Mucosa of stomach (tissue), 1 donor: ENCODE data around the gene EBNA1BP2.
"Not testable (repeated sequence)": the region's sequence is repeated elsewhere in the genome, so short reads cannot be mapped to it uniquely, and the experiment has no call there.

Experiments used
- H3K27me3 ChIP-seq: one replicate; pipeline ENCODE4 v1.7.0; 2013; ENCODE audit warnings: mild to moderate bottlenecking, low read length; ENCODE audit not compliant: control insufficient read depth, insufficient read depth
- H3K36me3 ChIP-seq: one replicate; pipeline ENCODE4 v1.7.0; 2013; ENCODE audit warnings: low read length; ENCODE audit not compliant: control insufficient read depth, insufficient read depth
- H3K4me1 ChIP-seq: one replicate; pipeline ENCODE4 v1.7.0; 2013; ENCODE audit warnings: mild to moderate bottlenecking, low read length; ENCODE audit not compliant: control insufficient read depth, insufficient read depth
- H3K4me3 ChIP-seq: one replicate; pipeline ENCODE4 v1.7.0; 2013; ENCODE audit warnings: low read length
- H3K9ac ChIP-seq: one replicate; pipeline ENCODE4 v1.7.0; 2013; ENCODE audit warnings: mild to moderate bottlenecking, low read length, moderate library complexity
- H3K9me3 ChIP-seq: one replicate; pipeline ENCODE4 v1.7.0; 2013; ENCODE audit warnings: mild to moderate bottlenecking, low read length, moderate library complexity; ENCODE audit not compliant: control insufficient read depth
- donor health status: Pancreatic carcinoma.

EBNA1BP2 gene

GRCh38 chr1:43171876-43172526 lies at the start of gene EBNA1BP2, which contains the start of gene CFAP57:
Gene EBNA1BP2 (minus strand): TSS chr1:43172290. CDS start chr1:43172118, 172 bp downstream.
Gene CFAP57 (plus strand): TSS chr1:43172330. CDS start chr1:43172754, 424 bp downstream.
- Histone ChIP-seq H3K27me3 (peaks cover 7% of the 10 kb centered on the region), H3K9me3 (no peaks in the 10 kb centered on the region), H3K36me3 (no peaks in the 10 kb centered on the region), H3K4me3 (peak within 1 kb of the TSS; percentile 56), H3K9ac (peak within 1 kb of the TSS; percentile 63), H3K4me1 (no peaks in the 10 kb centered on the region)

DNA sequence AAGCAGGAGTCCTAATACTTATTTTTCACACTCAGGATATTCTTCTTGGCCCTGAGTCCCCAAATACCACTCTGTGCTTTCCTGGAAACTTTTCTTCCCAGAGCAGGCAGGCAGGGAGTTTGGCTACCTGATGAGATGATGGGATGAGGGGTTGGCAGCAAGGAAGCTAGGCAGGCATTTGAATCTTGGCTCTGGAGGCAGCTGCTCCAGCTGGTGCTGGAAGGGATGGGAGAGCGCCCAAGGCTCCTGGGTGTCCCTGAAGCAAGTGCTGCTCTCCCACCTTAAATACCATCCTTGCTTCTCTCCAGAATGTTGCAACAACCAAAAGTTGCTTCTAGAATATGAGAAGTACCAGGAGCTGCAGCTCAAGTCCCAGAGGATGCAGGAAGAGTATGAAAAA lies 49.7 kb upstream of the EBNA1BP2 start:
- no peaks in the 10 kb centered on the region for H3K27me3 ChIP-seq
- no peaks in the 10 kb centered on the region for H3K36me3 ChIP-seq
- no peak overlapping the region for H3K4me3 ChIP-seq
- no peaks in the 10 kb centered on the region for H3K4me1 ChIP-seq
- H3K9ac ChIP-seq: no peak overlapping the region
- H3K9me3 ChIP-seq: no peaks in the 10 kb centered on the region

- Histone ChIP-seq H3K4me1 (no peaks in the 10 kb centered on the region), H3K36me3 (no peaks in the 10 kb centered on the region), H3K27me3 (no peaks in the 10 kb centered on the region), H3K4me3 (no peak overlapping the region), H3K9me3 (no peaks in the 10 kb centered on the region), H3K9ac (no peak overlapping the region)
Observed at GRCh38 chr1:43220905-43221778, 49.1 kb upstream of the EBNA1BP2 start.

- no peaks in the 10 kb centered on the region for H3K9me3 ChIP-seq
- H3K36me3 ChIP-seq: no peaks in the 10 kb centered on the region
- no peak overlapping the region for H3K4me3 ChIP-seq
- no peak overlapping the region for H3K9ac ChIP-seq
- H3K27me3 ChIP-seq: no peaks in the 10 kb centered on the region
- no peaks in the 10 kb centered on the region for H3K4me1 ChIP-seq
Observed at GRCh38 chr1:43217747-43218146, 45.7 kb upstream of the EBNA1BP2 start.

GRCh38 chr1:43214501-43215444 lies 42.7 kb upstream of the EBNA1BP2 start:
- Histone ChIP-seq H3K27me3 (no peaks in the 10 kb centered on the region), H3K36me3 (no peaks in the 10 kb centered on the region), H3K4me1 (no peaks in the 10 kb centered on the region), H3K4me3 (no peak overlapping the region), H3K9ac (no peak overlapping the region), H3K9me3 (no peaks in the 10 kb centered on the region)

DNA sequence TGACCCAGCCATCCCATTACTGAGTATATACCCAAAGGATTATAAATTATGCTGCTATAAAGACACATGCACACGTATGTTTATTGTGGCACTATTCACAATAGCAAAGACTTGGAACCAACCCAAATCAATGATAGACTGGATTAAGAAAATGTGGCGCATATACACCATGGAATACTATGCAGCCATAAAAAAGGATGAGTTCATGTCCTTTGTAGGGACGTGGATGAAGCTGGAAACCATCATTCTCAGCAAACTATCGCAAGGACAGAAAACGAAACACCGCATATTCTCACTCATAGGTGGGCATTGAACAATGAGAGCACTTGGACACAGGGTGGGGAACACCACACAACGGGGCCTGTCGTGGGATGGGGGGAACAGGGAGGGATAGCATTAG lies 36.2 kb upstream of the EBNA1BP2 start:
- not testable (repeated sequence) for H3K9me3 ChIP-seq, H3K4me3 ChIP-seq, H3K36me3 ChIP-seq, H3K27me3 ChIP-seq, H3K9ac ChIP-seq, H3K4me1 ChIP-seq

DNA sequence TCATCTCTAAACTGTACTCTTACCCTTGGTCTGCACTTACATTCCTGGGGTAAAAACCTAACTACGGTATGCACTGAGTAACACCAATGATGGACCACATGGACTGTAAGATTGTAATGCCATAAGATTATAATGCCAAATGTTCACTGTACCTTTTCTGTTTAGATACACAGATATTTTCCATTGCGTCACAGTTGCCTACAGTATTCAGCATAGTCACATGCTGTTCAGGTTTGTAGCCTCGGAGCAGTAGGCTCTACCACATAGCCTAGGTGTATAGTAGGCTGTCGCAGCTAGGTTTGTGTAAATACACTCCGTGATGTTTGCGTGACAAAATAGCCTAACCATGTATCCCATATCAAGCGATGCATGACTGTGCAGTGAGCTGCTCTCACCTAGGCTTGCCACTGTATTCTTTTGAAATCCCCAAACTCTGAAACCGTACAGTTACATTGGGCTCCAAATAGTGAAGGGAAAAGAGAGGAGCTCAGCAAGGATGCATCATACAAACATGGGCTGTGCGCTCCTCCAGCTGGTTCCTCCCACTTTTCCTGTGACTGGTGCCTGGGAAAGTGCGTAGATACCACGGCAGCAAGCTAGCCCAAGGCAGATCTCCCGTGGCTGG lies 35.3 kb upstream of the EBNA1BP2 start:
- Histone ChIP-seq H3K9me3 (no peaks in the 10 kb centered on the region), H3K36me3 (no peaks in the 10 kb centered on the region)

GRCh38 chr1:43206600-43207228 lies 34.6 kb upstream of the EBNA1BP2 start:
- no peak overlapping the region for H3K4me3 ChIP-seq
- H3K27me3 ChIP-seq: no peaks in the 10 kb centered on the region
- H3K9ac ChIP-seq: no peak overlapping the region

More for the DNA sequence above, 35.3 kb upstream of the EBNA1BP2 start:
- no peaks in the 10 kb centered on the region for H3K4me1 ChIP-seq
- H3K4me3 ChIP-seq: no peak overlapping the region
- no peak overlapping the region for H3K9ac ChIP-seq
- no peaks in the 10 kb centered on the region for H3K27me3 ChIP-seq

GRCh38 chr1:43205671-43206070 lies 33.6 kb upstream of the EBNA1BP2 start:
- Histone ChIP-seq H3K4me1 (no peaks in the 10 kb centered on the region), H3K9ac (no peak overlapping the region), H3K36me3 (no peaks in the 10 kb centered on the region), H3K9me3 (no peaks in the 10 kb centered on the region), H3K4me3 (no peak overlapping the region), H3K27me3 (no peaks in the 10 kb centered on the region)

More at GRCh38 chr1:43206600-43207228, 34.6 kb upstream of the EBNA1BP2 start:
- H3K36me3 ChIP-seq: no peaks in the 10 kb centered on the region
- H3K9me3 ChIP-seq: no peaks in the 10 kb centered on the region
- H3K4me1 ChIP-seq: no peaks in the 10 kb centered on the region

DNA sequence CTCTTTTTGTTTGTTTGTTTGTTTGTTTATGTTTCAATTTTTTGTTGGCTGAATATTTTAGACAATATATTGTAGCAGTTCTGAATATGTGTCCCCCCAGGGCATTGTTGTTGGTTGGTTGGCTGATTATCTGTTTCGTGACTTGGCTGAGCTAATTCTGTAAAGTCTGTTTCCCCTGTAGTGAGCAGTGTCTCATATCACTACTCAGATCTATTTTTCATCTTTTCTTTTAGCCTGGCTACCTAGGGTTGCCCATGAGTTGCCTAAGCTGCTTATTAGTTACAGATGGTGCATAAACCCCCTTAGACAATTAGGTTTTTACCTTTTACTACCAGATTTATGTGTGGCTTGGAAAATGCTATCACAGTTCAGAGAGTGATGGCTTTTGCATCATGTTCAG lies 32.3 kb upstream of the EBNA1BP2 start:
- Histone ChIP-seq H3K9ac (no peak overlapping the region), H3K27me3 (no peaks in the 10 kb centered on the region), H3K4me1 (no peaks in the 10 kb centered on the region)

GRCh38 chr1:43203859-43204258 lies 31.8 kb upstream of the EBNA1BP2 start:
- H3K27me3 ChIP-seq: no peaks in the 10 kb centered on the region
- no peaks in the 10 kb centered on the region for H3K9me3 ChIP-seq
- no peaks in the 10 kb centered on the region for H3K36me3 ChIP-seq
- H3K4me1 ChIP-seq: no peaks in the 10 kb centered on the region
- H3K9ac ChIP-seq: no peak overlapping the region
- no peak overlapping the region for H3K4me3 ChIP-seq

More for the DNA sequence above, 32.3 kb upstream of the EBNA1BP2 start:
- Histone ChIP-seq H3K36me3 (no peaks in the 10 kb centered on the region), H3K9me3 (no peaks in the 10 kb centered on the region), H3K4me3 (no peak overlapping the region)
